Inflammatory macrophage treated with lipopolysaccharide for 1 hour (primary cell): ENCODE results near the gene SMIM44.
"Not testable (repeated sequence)": the region's sequence is repeated elsewhere in the genome, so short reads cannot be mapped to it uniquely, and the experiment has no call there.

Experiments used
- DNase-seq, 2 donors: peaks; one replicate each; pipeline ENCODE4 v3.0.0-alpha.2; 2020 to 2022

The SMIM44 gene

DNA sequence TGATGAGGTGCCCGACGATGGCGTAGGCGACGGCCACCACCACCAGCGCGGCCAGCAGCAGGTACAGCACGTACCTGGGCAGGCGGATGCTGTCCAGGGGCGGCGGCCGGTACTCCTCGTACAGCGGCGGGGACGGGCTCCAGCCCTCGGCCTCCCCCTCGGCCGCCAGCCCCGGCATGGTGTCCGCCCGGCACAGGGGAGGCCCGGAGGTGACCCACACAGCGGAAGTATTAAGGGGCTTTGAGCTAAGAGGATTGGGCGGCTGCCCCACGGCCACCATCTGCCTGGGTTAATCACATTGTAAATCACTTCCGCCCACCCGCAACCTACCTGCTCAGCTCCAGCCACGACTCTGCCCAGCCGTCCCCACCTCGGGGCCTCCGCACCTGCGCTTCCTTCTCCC lies at the start of gene SMIM44:
TSS of gene SMIM44 (minus strand) at position 216 of the 403 bp plus-strand sequence. CDS start at position 178, 38 bp downstream.
- no peak for DNase-seq

DNA sequence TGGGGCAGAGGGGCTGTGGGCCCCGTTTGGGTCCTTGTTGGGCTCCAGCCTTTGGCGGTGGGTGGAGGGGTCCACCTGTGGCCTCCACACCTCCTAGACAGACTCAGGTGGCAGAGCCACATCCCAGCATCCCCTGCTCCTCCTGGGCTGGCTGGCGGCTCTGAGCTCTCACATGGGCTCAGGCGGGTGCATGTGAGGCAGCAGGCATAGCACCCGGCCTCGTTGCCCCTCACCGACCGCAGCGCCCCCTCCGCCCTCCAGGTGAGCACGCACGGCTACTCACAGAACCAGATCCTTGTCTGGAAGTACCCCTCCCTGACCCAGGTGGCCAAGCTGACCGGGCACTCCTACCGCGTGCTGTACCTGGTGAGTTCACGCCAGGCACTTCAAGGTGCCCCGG lies 49.8 kb upstream of the SMIM44 start:
- no peak for DNase-seq

- no peak for DNase-seq
Measured at GRCh38 chr19:3532154-3532786, 49.0 kb upstream of the SMIM44 start.

GRCh38 chr19:3531716-3532115 lies 48.5 kb upstream of the SMIM44 start:
- no peak for DNase-seq

GRCh38 chr19:3530389-3530788 lies 47.1 kb upstream of the SMIM44 start:
- no peak for DNase-seq

- not testable (repeated sequence) for DNase-seq
Measured at GRCh38 chr19:3529299-3529698, 46.1 kb upstream of the SMIM44 start.

DNA sequence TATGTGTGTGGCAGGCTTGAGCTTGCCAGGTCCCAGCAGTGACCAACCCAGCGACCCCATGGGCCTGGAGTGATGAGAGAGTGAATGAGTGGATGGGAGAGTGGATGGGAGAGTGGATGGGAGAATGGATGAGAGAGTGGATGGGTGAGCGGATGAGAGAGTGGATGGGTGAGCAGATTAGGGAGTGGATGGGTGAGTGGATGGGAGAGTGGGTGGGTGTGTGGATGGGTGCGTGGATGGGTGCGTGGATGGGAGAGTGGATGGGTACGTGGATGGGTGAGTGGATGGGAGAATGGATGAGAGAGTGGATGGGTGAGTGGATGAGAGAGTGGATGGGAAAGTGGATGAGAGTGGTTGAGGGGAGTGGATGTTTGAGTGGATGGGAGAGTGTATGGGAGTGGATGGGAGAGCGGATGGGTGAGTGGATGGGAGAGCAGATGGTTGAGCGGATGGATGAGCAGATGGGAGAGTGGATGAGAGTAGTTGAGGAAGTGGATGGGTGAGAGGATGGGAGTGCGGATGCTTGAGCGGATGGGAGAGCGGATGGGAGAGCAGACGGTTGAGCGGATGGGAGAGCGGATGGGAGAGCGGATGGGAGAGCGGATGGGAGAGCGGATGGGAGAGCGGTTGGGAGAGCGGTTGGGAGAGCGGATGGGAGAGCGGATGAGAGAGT lies 45.4 kb upstream of the SMIM44 start:
- no peak for DNase-seq

GRCh38 chr19:3528080-3528479 lies 44.8 kb upstream of the SMIM44 start:
- no peak for DNase-seq

- DNase-seq = no peak
Measured at GRCh38 chr19:3527238-3527910, 44.1 kb upstream of the SMIM44 start.

GRCh38 chr19:3526507-3527237 lies 43.4 kb upstream of the SMIM44 start:
- DNase-seq = no peak

DNA sequence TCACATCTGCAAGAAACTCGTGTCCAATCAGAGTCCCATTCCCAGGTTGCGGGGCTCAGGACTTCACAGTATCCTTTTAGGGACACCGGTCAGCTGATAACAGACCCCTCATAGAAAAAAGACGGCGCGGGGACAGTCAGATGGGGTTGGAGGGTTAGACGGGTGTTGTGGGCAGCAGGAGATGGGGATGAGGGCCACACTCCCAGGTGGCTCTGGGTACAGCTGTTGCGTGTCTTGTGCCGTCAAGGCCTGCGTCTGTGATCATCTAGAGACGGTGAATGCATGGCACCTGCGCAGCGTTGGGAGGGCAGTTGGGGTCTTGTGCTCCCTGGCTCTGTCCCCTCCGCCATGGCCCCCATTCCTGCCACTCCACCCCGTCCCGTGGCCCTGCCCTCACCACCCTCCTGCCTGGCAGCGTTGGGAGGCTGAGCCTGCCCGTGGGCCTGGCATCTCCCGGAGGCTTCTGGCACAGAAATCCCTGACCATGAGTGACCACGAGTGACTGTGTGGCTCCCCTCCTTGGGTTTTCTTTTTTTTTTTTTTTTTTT lies 41.7 kb upstream of the SMIM44 start:
- DNase-seq = no peak

DNA sequence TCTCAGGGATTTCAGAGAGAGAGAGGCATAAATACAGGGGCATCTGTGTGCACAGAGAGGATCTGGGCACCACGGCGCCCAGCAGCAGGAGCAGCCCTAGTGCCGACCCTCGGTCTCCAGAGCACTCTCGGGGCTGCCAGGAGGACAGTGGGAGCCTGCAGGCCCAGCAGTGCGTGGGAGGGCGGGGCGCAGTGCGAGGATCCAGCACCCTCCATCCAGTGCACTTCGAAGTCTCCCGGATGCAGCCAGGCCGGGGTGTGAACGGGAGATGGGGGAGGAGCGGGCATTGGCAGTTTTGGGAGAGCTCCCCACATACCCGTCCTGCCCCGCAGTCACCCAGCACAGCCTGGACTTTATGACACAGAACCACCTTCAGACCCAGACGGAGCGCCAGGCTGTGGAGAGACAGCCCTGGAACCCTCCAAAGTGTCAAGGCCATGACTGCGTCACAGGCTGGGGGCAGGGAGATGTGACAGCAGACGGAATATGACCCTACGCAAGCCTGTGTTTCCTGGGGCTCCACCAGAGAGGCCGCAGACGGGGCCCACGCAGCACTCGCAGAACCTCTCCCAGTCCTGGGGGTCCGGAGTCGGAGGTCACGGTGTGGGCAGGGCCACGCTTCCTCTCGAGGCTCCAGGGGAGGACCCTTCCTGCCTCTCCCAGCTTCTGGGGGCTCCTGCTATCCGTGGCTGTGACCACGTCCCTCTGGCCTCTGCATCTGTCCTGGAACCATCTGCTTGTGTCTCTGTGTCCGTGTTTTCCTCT lies 41.0 kb upstream of the SMIM44 start:
- no peak for DNase-seq

DNA sequence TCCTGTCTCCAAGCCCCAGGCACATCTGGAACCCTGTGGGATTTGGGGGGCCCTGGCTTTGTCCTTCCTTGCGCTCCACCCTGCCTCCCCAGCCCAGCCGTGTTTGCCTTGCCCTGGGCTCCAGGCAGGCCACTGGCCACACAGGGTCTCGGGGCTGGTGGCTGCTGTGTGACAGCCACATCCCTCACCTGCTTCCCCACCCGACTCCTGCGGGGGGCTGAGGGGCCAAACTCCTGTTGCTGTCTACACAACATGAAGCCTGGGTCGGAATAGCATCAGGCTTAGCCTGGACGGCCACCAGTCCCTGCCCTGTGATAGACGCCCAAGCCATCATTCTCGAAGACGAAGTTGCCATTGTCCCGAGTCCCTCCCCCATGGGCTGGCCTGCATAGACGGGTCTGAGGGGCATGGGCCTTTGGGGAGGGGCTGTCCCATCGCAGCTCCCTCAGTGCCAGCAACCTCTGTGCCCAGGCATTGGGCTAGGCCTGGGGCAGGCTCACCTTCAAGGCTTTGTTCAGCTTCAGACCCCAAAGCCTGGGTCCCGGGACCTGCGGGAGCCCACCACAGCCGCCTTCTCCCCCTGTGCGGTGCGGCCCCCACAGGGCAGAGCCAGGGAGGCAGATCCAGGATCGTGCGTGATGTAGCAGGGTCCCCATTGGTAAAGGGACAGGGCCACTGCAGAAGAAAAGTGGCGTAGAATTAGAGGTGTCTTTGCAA lies 40.3 kb upstream of the SMIM44 start:
- DNase-seq = no peak

DNA sequence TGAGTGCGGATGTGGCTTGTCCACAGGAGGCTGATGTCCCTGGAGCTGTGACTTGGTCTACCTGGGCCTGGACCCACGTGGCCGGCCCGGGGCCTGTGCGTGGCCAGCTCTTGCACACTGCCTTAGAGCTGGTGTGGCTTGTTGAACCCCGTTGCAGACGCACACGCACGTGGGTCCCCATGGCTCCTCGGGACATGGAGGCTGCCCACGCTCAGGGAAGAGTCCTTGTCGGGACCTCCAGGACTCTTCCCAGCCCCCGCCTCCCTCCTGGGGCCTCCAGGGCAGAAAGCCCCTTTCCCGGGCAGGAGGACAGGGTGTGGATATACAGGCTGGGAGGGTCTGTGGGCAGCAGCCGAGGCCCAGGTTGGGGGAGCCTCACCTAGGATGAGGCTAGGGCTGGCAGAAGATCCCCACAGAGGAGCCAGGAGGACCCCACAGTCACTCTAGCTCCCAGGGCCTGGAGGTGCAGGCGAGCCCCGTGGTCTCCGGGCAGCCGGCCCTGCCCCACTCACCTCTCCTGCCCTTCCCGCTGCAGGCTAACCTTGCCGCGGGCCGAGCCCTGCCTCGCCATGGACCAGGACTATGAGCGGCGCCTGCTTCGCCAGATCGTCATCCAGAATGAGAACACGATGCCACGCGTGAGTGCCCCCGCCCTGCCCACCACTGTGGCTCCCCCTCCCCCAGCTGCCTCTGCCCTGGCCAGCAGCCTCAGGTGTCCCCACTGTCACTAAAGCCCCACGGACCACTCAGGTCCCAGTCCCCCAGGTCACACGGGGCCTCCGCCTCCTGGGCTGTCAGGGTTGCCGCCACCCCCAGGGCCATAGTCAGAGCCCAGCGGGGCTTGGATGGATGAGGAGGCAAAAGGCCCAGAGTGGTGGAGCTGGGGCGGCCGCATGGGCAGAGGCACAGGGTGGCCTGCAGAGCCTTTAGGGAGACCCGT lies 39.5 kb upstream of the SMIM44 start:
- DNase-seq = no peak

GRCh38 chr19:3521104-3521445 lies 37.8 kb upstream of the SMIM44 start:
- DNase-seq = no peak

GRCh38 chr19:3520166-3521103 lies 37.2 kb upstream of the SMIM44 start:
- DNase-seq = no peak

DNA sequence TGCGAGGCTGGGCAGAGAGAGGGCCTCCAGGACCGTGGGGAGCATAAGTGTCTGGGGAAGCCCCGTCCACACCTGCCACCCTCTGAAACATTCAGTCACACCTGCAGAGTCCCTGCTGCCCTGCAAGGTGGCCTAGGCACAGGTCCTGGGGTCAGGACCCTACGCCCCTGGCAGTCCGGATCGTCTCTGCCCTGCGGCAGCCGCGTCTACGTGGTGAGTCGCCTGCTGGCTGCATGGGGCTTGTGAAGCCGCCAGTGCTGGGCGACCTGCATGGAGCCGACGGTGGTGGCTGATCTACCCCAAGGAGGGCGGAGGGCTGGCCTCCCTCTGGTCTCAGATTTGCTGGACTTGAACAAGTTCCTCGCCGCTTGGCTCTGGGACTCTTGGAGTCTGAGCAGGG lies 35.9 kb upstream of the SMIM44 start:
- DNase-seq = no peak

GRCh38 chr19:3518659-3519058 lies 35.4 kb upstream of the SMIM44 start:
- no peak for DNase-seq

GRCh38 chr19:3518255-3518654 lies 35.0 kb upstream of the SMIM44 start:
- DNase-seq = no peak

- DNase-seq = no peak
Measured at GRCh38 chr19:3517638-3518037, 34.4 kb upstream of the SMIM44 start.
